ENCODE data around the gene ANKRD63. TPM values are rescaled to one million over a fixed set of nuclear protein-coding genes. Genes with fewer than 3 reads are reported as not detected.
A peak's percentile ranks its signal among the peaks of the same experiment; 100 is the strongest.

ANKRD63 gene
- total RNA-seq, 1 experiment from 2014 or later = not detected

- no peak for DNase-seq (ENCODE audit: extremely low read depth, low read depth)
Measured at GRCh38 chr15:40281057-40281800, 1.6 kb downstream of the ANKRD63 start.

DNA sequence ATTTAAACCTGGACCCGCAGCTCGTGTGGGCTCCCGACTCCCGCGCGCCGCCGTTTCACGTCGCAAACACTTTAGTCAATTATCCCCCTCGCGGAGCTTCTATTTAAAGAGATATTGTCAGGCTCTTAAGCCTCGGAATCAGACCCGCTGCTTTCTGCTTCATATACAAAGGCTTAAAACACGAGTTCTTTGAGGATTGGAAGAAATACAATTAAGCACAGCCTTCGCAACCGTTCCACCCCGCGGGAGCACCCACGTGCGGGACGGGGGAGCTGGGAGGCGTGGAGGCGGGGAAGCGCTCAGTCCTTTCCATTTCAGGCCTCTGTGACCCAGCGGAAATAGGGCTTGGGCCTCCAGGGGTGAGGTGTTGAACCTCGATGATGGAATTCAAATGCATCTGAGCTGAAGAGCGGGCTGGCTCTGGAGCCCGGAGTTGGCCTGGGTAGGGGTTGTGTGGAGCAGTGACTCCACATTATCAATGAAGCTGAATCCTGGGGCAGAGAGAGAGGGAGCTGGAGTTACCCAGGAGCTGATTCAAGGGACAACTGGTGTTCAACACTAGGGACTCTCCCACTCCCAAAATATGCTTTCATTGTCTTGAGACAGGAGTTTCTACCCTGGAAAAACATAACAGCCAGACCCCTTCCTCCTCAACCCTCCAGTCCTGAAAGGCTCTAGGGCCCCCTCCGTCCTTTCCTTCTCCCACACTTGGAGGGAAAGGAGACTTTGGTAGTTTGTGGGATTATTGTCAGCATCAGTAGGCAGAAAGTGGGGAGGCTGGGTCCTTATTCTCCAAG is 2.4 kb downstream of the ANKRD63 start:
- no peak for DNase-seq (ENCODE audit: extremely low read depth, low read depth)

DNA sequence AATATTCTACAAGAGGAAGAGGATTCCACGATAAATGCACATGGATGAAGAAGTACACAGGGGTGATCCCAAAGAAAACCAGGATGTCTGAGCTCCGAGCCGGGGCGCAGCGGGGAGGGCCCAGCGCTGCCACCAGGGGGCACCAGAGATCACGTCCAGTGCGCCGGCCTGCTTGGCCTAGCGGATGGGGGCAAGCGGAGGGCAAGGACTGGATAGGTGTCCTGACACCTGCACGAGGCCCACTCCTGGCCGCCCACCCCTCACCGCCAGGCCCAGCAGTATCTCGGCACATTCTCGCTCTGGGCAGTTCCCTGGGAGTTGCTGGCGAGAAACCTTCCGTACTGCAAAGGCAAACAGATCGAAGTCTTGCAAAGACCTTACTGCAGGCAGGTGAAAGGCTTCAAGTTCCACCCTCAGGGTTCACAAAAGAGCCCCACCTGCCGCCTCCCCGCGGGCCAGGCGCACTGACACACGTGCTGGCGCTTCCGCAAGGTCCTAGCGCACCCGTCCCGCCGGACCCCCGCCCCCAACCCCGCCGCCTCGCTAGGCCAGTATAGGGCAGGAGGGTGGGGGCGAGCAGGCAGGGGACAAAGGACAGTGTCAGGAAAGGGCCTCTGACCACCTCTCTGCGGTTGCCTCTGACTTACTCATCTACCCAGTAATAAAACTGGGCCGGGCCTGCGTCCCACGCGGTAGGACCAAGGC is 3.3 kb downstream of the ANKRD63 start:
- DNase-seq (ENCODE audit: extremely low read depth, low read depth) = peak; percentile 51

- DNase-seq (ENCODE audit: extremely low read depth, low read depth) = no peak
Measured at GRCh38 chr15:40278026-40278425, 4.8 kb downstream of the ANKRD63 start.

DNA sequence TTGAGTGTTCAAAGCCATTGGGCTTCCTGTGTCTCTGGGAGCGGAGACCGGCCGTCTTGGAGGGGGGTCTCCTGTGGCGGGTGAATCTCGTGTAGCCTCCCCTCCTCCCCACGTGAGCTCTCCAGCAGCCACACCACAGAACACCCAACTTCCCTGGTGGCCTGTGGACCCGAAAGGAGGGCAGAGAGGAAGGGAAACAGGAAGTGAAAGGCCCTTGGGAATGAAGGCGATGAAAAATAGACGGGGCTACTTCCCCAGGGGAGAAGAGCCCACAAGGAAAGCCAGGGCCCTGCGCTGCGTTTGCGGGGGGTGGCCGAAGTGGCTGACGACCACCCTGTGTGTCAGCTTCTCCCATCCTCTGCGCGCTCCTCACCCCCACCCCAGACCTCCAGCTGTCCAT is 5.4 kb downstream of the ANKRD63 start:
- no peak for DNase-seq (ENCODE audit: extremely low read depth, low read depth)

DNA sequence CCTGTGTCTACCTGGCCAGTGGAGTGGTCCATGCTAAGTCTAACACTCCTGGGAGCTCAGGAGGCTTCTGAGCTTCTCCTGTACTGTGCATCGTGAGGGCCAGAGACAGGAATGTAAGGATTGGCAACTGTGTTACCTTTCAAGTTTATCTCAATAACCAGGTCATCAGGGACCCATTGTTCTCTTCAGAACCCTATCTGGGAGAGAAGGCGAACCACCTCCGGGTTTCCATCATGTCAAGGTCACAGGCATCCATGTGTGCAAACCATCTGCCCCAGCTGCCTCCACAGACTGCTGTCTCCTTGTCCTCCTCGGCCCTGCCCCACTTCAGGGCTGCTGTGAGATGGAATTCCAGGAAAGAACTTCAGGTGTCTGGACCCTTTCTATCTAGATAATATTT is 5.9 kb downstream of the ANKRD63 start:
- DNase-seq (ENCODE audit: extremely low read depth, low read depth) = no peak

GRCh38 chr15:40275954-40276353 is 6.9 kb downstream of the ANKRD63 start:
- DNase-seq (ENCODE audit: extremely low read depth, low read depth) = no peak

DNA sequence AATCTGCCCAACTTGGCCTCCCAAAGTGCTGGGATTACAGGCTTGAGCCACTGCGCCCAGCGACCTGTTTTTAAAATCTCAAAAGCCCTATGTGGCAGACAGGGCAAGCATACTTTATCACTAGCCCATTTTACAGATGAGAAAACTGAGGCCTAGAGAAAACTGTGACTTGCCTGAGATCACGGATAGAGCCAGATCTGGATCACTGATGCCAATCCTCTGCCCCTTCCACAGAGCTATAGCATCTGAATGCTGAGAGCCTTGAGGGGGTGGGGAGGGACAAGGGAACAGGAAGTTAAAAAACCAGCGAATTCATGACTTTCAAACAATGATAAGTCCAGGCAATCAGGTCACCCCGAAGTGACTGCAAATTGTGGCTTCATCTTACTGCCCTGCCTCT is 7.3 kb downstream of the ANKRD63 start:
- no peak for DNase-seq (ENCODE audit: extremely low read depth, low read depth)

- peak; percentile 73 for DNase-seq (ENCODE audit: extremely low read depth, low read depth)
Measured at GRCh38 chr15:40274350-40275274, 8.3 kb downstream of the ANKRD63 start.

GRCh38 chr15:40273428-40273827 is 9.4 kb downstream of the ANKRD63 start:
- no peak for DNase-seq (ENCODE audit: extremely low read depth, low read depth)

DNA sequence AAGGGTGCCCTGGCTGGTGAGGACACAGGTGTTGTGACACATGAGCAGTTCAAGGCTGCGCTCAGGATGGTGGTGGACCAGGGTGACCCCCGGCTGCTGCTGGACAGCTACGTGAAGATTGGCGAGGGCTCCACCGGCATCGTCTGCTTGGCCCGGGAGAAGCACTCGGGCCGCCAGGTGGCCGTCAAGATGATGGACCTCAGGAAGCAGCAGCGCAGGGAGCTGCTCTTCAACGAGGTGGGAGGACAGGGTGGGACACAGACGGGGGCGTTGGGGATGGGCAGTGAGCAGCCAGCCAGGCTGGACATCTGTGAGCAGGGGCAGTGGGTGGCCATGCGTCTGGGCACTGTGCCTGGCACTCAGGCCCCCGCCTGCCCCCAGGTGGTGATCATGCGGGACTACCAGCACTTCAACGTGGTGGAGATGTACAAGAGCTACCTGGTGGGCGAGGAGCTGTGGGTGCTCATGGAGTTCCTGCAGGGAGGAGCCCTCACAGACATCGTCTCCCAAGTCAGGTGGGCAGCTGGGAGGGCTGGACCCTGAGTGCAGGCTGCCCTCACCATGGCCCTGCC is 10.3 kb downstream of the ANKRD63 start:
- DNase-seq (ENCODE audit: extremely low read depth, low read depth) = no peak

- no peak for DNase-seq (ENCODE audit: extremely low read depth, low read depth)
Measured at GRCh38 chr15:40271685-40272484, 11.0 kb downstream of the ANKRD63 start.

GRCh38 chr15:40270246-40270995 is 12.4 kb downstream of the ANKRD63 start:
- DNase-seq (ENCODE audit: extremely low read depth, low read depth) = no peak

- DNase-seq (ENCODE audit: extremely low read depth, low read depth) = no peak
Measured at GRCh38 chr15:40269604-40270003, 13.3 kb downstream of the ANKRD63 start.

DNA sequence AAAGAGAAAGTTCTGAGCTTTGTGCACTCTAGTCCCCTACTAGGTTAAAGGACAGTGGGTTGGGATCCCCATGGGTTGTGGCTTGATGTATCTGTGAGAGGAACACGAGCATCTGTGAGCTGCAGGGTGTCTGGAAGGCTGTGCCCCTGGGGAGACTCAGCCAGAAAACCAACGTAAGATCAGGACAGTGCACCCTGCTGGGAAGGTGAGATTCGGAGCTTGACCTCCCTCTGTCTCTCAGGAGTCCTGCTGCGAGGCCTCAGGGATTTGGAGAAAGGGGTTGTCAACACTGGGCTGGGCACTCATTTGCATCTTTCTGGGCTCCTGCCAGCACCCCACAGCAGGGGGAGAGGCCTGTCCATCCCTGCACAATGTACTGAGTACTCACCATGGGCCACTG is 15.2 kb downstream of the ANKRD63 start:
- DNase-seq (ENCODE audit: extremely low read depth, low read depth) = no peak

GRCh38 chr15:40266828-40267304 is 16.0 kb downstream of the ANKRD63 start:
- DNase-seq (ENCODE audit: extremely low read depth, low read depth) = peak; percentile 68

DNA sequence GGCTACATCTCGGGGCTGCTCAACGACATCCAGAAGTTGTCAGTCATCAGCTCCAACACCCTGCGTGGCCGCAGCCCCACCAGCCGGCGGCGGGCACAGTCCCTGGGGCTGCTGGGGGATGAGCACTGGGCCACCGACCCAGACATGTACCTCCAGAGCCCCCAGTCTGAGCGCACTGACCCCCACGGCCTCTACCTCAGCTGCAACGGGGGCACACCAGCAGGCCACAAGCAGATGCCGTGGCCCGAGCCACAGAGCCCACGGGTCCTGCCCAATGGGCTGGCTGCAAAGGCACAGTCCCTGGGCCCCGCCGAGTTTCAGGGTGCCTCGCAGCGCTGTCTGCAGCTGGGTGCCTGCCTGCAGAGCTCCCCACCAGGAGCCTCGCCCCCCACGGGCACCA is 17.0 kb downstream of the ANKRD63 start:
- DNase-seq (ENCODE audit: extremely low read depth, low read depth) = no peak

DNA sequence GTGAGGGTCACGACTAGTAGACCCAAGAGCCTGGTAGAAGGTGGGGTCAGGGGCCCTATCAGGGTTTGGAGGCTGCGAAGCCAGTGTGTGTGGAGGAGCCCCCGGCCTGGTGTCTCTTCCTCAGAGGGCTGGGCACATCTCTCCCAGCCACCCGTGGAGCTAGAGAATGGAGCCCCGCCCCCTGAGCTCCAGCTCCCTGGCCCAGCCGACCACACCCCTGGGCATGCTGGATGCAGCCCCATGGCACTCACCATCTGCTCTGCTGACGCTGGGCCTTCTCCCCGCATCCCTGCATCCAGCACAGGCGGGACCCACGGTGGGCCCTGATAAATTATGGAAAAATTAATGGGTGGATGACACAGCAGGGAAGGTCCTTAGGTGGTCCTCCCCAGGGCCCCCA is 17.5 kb downstream of the ANKRD63 start:
- no peak for DNase-seq (ENCODE audit: extremely low read depth, low read depth)
